Activated naive CD4-positive, alpha-beta T cell treated with anti-CD3 and anti-CD28 coated beads, Interleukin-2, amount 50 U/mL, for 16 hours (primary cell): ENCODE data around the gene KLRC3.
"Not testable (repeated sequence)": the region's sequence is repeated elsewhere in the genome, so short reads cannot be mapped to it uniquely, and the experiment has no call there.

Experiments
- DNase-seq: peaks from one replicate; pipeline ENCODE4 v3.0.0-alpha.2; 2020

KLRC3 gene

GRCh38 chr12:10398168-10398567, 22.2 kb downstream of the KLRC3 start:
- DNase-seq, result no peak

GRCh38 chr12:10397296-10397695, 23.1 kb downstream of the KLRC3 start:
- DNase-seq, result no peak

- DNase-seq, result not testable (repeated sequence)
These were observed 24.2 kb downstream of the KLRC3 start for GRCh38 chr12:10396176-10396575.

GRCh38 chr12:10395390-10395998, 24.9 kb downstream of the KLRC3 start:
- DNase-seq, result no peak

GRCh38 chr12:10394531-10395152, 25.8 kb downstream of the KLRC3 start:
- not testable (repeated sequence) for DNase-seq

GRCh38 chr12:10393291-10393690, 27.1 kb downstream of the KLRC3 start:
- no peak for DNase-seq

- no peak for DNase-seq
These were observed 27.9 kb downstream of the KLRC3 start for GRCh38 chr12:10392394-10392930.

GRCh38 chr12:10390991-10391390, 29.4 kb downstream of the KLRC3 start:
- not testable (repeated sequence) for DNase-seq

GRCh38 chr12:10389904-10390303, 30.5 kb downstream of the KLRC3 start, which contains the start of gene KLRK1:
TSS of gene KLRK1 (minus strand) at chr12:10390041. CDS start at chr12:10388810, 1,231 bp downstream.
- no peak for DNase-seq

GRCh38 chr12:10388624-10389413, 31.6 kb downstream of the KLRC3 start:
- DNase-seq, result no peak

GRCh38 chr12:10387498-10387897, 32.9 kb downstream of the KLRC3 start:
- not testable (repeated sequence) for DNase-seq

- DNase-seq, result no peak
These were observed 33.5 kb downstream of the KLRC3 start for GRCh38 chr12:10386857-10387256.

- DNase-seq, result no peak
These were observed 35.2 kb downstream of the KLRC3 start for GRCh38 chr12:10385166-10385613.

GRCh38 chr12:10384191-10384590, 36.2 kb downstream of the KLRC3 start:
- DNase-seq, result no peak

- no peak for DNase-seq
These were observed 38.3 kb downstream of the KLRC3 start for GRCh38 chr12:10381928-10382628.

- not testable (repeated sequence) for DNase-seq
These were observed 41.7 kb downstream of the KLRC3 start for GRCh38 chr12:10378737-10379136.

- DNase-seq, result no peak
These were observed 45.8 kb downstream of the KLRC3 start for GRCh38 chr12:10374624-10375018.

- DNase-seq, result no peak
These were observed 47.8 kb downstream of the KLRC3 start for GRCh38 chr12:10372559-10372958.

GRCh38 chr12:10371893-10372535, 48.4 kb downstream of the KLRC3 start:
- not testable (repeated sequence) for DNase-seq

- DNase-seq, result no peak
These were observed 50.6 kb downstream of the KLRC3 start for GRCh38 chr12:10369557-10370415.
